Left ventricle myocardium inferior (tissue), 1 donor: ENCODE results near the gene HSD11B2. TPM values are rescaled to one million over a fixed set of nuclear protein-coding genes. Genes with fewer than 3 reads are reported as not detected.

Source experiments
- DNase-seq: peaks from one replicate; pipeline ENCODE4 v3.0.0-alpha.2; 2020
- H3K27ac ChIP-seq: fragments of 200-600 bp; replicated peaks from 2 replicates; pipeline ENCODE4 v1.8.0; 2021
- H3K27me3 ChIP-seq: fragments of 200-600 bp; 2 replicates; pipeline ENCODE4 v1.8.0; 2021; ENCODE audit warnings: low read depth
- H3K36me3 ChIP-seq: fragments of 200-600 bp; 2 replicates; pipeline ENCODE4 v1.8.0; 2021
- H3K4me1 ChIP-seq: fragments of 200-600 bp; 2 replicates; pipeline ENCODE4 v1.8.0; 2021
- H3K4me3 ChIP-seq: fragments of 200-600 bp; 2 replicates; pipeline ENCODE4 v1.8.0; 2021; ENCODE audit warnings: mild to moderate bottlenecking, moderate library complexity
- H3K9me3 ChIP-seq: fragments of 200-600 bp; replicated peaks from 2 replicates; pipeline ENCODE4 v1.8.0; 2021
- CTCF ChIP-seq: fragments of 200-600 bp; IDR thresholded peaks from 2 replicates; pipeline ENCODE4 v1.8.0; 2021; ENCODE audit warnings: antibody characterized with exemption, mild to moderate bottlenecking, borderline replicate concordance
- intact Hi-C: fragments of 100-400 bp; cut with micrococcal nuclease; formaldehyde crosslinking; loops from one replicate; pipeline ENCODE4 v1.11.0; 2022
- total RNA-seq: library from RNA; stranded (reverse); fragmentation: NEBNext Ultra II Directional; extraction: Animal tissue kit (Norgen Biotek cat#: 25700); gene quantifications from one replicate; pipeline ENCODE4 v1.2.1, GENCODE V29; 2021
- donor health status: DM: no; HTN: yes; CAD: no; lungs with severe emphysema.

Gene HSD11B2
- total RNA-seq, 1 donor from 2014 or later: 0.99 TPM

- Histone ChIP-seq H3K36me3 (no peaks in the 10 kb centered on the region), H3K9me3 (no peaks in the 10 kb centered on the region), H3K27ac (no peak overlapping the region), H3K27me3 (no peaks in the 10 kb centered on the region), H3K4me3 (no peak overlapping the region), H3K4me1 (peaks cover 87% of the 10 kb centered on the region)
- intact Hi-C loops: no loop called here
- DNase-seq: no peak
- TF ChIP-seq CTCF: no peak
Measured at GRCh38 chr16:67463059-67463458, 32.1 kb downstream of the HSD11B2 start.

GRCh38 chr16:67463691-67464090, 32.8 kb downstream of the HSD11B2 start:
- H3K9me3 ChIP-seq: no peaks in the 10 kb centered on the region
- H3K4me3 ChIP-seq: no peak overlapping the region
- no peak for TF ChIP-seq CTCF
- intact Hi-C loops: no loop called here
- H3K4me1 ChIP-seq: peaks cover 87% of the 10 kb centered on the region
- no peak for DNase-seq
- H3K27me3 ChIP-seq: no peaks in the 10 kb centered on the region
- H3K36me3 ChIP-seq: no peaks in the 10 kb centered on the region
- no peak overlapping the region for H3K27ac ChIP-seq

GRCh38 chr16:67464565-67464964, 33.6 kb downstream of the HSD11B2 start:
- Histone ChIP-seq H3K27ac (no peak overlapping the region), H3K27me3 (no peaks in the 10 kb centered on the region), H3K4me3 (no peak overlapping the region), H3K9me3 (no peaks in the 10 kb centered on the region), H3K36me3 (no peaks in the 10 kb centered on the region), H3K4me1 (peaks cover 87% of the 10 kb centered on the region)
- no peak for TF ChIP-seq CTCF
- DNase-seq: no peak
- intact Hi-C loops: no loop called here

- Histone ChIP-seq H3K27ac (no peak overlapping the region), H3K4me1 (peaks cover 87% of the 10 kb centered on the region), H3K36me3 (no peaks in the 10 kb centered on the region), H3K9me3 (no peaks in the 10 kb centered on the region), H3K27me3 (no peaks in the 10 kb centered on the region), H3K4me3 (no peak overlapping the region)
- intact Hi-C loops: no loop called here
- no peak for DNase-seq
- no peak for TF ChIP-seq CTCF
Measured at GRCh38 chr16:67466581-67466980, 35.7 kb downstream of the HSD11B2 start.

- TF ChIP-seq CTCF: no peak
- H3K27me3 ChIP-seq: no peaks in the 10 kb centered on the region
- no peak overlapping the region for H3K4me3 ChIP-seq
- H3K36me3 ChIP-seq: no peaks in the 10 kb centered on the region
- no peak for DNase-seq
- no peaks in the 10 kb centered on the region for H3K9me3 ChIP-seq
- no peak overlapping the region for H3K27ac ChIP-seq
- H3K4me1 ChIP-seq: peaks cover 73% of the 10 kb centered on the region
- intact Hi-C loops: no loop called here
Measured at GRCh38 chr16:67468731-67469130, 37.8 kb downstream of the HSD11B2 start.

- H3K4me3 ChIP-seq: no peak overlapping the region
- TF ChIP-seq CTCF: no peak
- H3K9me3 ChIP-seq: no peaks in the 10 kb centered on the region
- intact Hi-C loops: no loop called here
- H3K27ac ChIP-seq: peak overlapping the region; percentile 43
- H3K27me3 ChIP-seq: no peaks in the 10 kb centered on the region
- peaks cover 69% of the 10 kb centered on the region for H3K4me1 ChIP-seq
- DNase-seq: peak; percentile 91
- H3K36me3 ChIP-seq: no peaks in the 10 kb centered on the region
Measured at GRCh38 chr16:67470359-67470758, 39.4 kb downstream of the HSD11B2 start.
